ENCODE data around the gene TMTC1. TPM values are rescaled to one million over a fixed set of nuclear protein-coding genes. Genes with fewer than 3 reads are reported as not detected.

TMTC1 gene
- total and polyA plus RNA-seq, 2 of the 8 experiments (the other 6 are each of a cell fraction or from before 2014, with no cell fraction given), result 15.4 to 20.8 TPM

GRCh38 chr12:29722164-29722563, 61.6 kb downstream of the TMTC1 start:
- Histone ChIP-seq H2BK5ac (ENCODE audit: low read depth, low read length) (no peak overlapping the region), H3K23me2 (ENCODE audit: low read depth, low read length) (no peaks in the 10 kb centered on the region), H3K9ac (replicated peaks in 1 of 4; ENCODE audit: extremely low read depth in 1 of 4, low read depth in 3 of 4, low read length in 3 of 4) (no peak overlapping the region), H3K18ac (ENCODE audit: extremely low read depth, low read length) (no peak overlapping the region), H3K27ac (ENCODE audit: low read depth, low read length) (no peak overlapping the region), H3K56ac (replicated peaks; ENCODE audit: insufficient read length, low read depth, low read length) (no peak overlapping the region), H4K20me1 (replicated peaks in 1 of 2; ENCODE audit: control insufficient read depth in 1 of 2, insufficient read depth in 2 of 2, low read length in 2 of 2) (no peaks in the 10 kb centered on the region), H3K9me3 (ENCODE audit: insufficient read depth in 2 of 2, low read depth in 1 of 2, low read length in 1 of 2) (no peaks in the 10 kb centered on the region), H2BK15ac (ENCODE audit: low read length) (no peak overlapping the region), H3K4me3 (ENCODE audit: extremely low read depth in 1 of 4, insufficient read depth in 2 of 4, low read depth in 3 of 4, low read length in 4 of 4) (no peak overlapping the region), H4K5ac (ENCODE audit: insufficient read length, low read depth, low read length) (no peak overlapping the region), H2BK120ac (replicated peaks; ENCODE audit: low read depth, low read length) (no peak overlapping the region), H3K4me1 (replicated peaks in 1 of 4; ENCODE audit: control insufficient read depth in 3 of 4, insufficient read depth in 4 of 4, low read length in 3 of 4) (no peaks in the 10 kb centered on the region), H2BK20ac (ENCODE audit: low read length) (no peak overlapping the region), H3K23ac (ENCODE audit: insufficient read length) (no peak overlapping the region), H3K4ac (replicated peaks; ENCODE audit: insufficient read length, low read depth, low read length) (no peak overlapping the region), H3K79me2 (ENCODE audit: control insufficient read depth in 1 of 2, insufficient read depth in 2 of 2, low read length in 2 of 2) (no peaks in the 10 kb centered on the region), H3K4me2 (ENCODE audit: insufficient read depth in 1 of 2, low read depth in 2 of 2, low read length in 2 of 2) (no peak overlapping the region), H2AK5ac (ENCODE audit: low read depth, low read length) (no peak overlapping the region), H4K91ac (replicated peaks; ENCODE audit: insufficient read length, low read length) (no peak overlapping the region), H3K79me1 (ENCODE audit: low read depth, low read length) (no peaks in the 10 kb centered on the region), H3K36me3 (ENCODE audit: control insufficient read depth in 2 of 4, insufficient read depth in 4 of 4, low read length in 3 of 4) (no peaks in the 10 kb centered on the region), H2BK12ac (ENCODE audit: low read depth, low read length) (no peak overlapping the region), H4K8ac (ENCODE audit: extremely low read depth, insufficient read depth, low read length) (no peak overlapping the region), H3K27me3 (replicated peaks in 1 of 4; ENCODE audit: control insufficient read depth in 3 of 4, extremely low read depth in 1 of 4, insufficient read depth in 3 of 4, low read length in 3 of 4) (no peaks in the 10 kb centered on the region), H2AFZ (ENCODE audit: low read length) (no peak overlapping the region), H3K14ac (ENCODE audit: insufficient read length) (no peak overlapping the region)
- TF ChIP-seq HDAC6 (IDR thresholded peaks at IDR 0.05; ENCODE audit: low read depth, low read length), result no peak
- no peak for TF ChIP-seq CBX8 (IDR thresholded peaks at IDR 0.05; ENCODE audit: borderline replicate concordance, low read depth, low read length)
- no peak for TF ChIP-seq RAD21 (IDR thresholded peaks at IDR 0.05 in 1 of 2, conservative IDR thresholded peaks at IDR 0.05 in 1 of 2; ENCODE audit: low read depth in 2 of 2, low read length in 2 of 2)
- TF ChIP-seq, protein P1, sequence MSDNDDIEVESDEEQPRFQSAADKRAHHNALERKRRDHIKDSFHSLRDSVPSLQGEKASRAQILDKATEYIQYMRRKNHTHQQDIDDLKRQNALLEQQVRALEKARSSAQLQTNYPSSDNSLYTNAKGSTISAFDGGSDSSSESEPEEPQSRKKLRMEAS (IDR thresholded peaks at IDR 0.05), result no peak
- TF ChIP-seq ATF2 (IDR thresholded peaks at IDR 0.05; ENCODE audit: low read length), result no peak
- no peak for TF ChIP-seq EGR1 (IDR thresholded peaks at IDR 0.05; ENCODE audit: borderline replicate concordance, low read depth, low read length)
- TF ChIP-seq SP1 (IDR thresholded peaks at IDR 0.05; ENCODE audit: low read depth, low read length), result no peak
- no peak for TF ChIP-seq TCF12 (IDR thresholded peaks at IDR 0.05; ENCODE audit: low read depth, low read length)
- no peak for TF ChIP-seq SP2 (IDR thresholded peaks at IDR 0.05; ENCODE audit: low read length)
- no peak for TF ChIP-seq YY1 (IDR thresholded peaks at IDR 0.05; ENCODE audit: low read depth, low read length)
- POLR2A ChIA-PET (ENCODE audit: partially characterized antibody), result no interaction called here
- FAIRE-seq (no peak), DNase-seq (ENCODE audit: low read depth in 1 of 2, low spot score in 2 of 2) (no peak)
- WGBS, 2 experiments (ENCODE audit: extremely low coverage in 1 of 2, insufficient coverage in 1 of 2, insufficient read length in 1 of 2, insufficient replicate concordance in 2 of 2, low coverage in 1 of 2, low lambda C conversion rate in 2 of 2, missing lambda C conversion rate in 1 of 2), result 93% methylated on average over 2 of the region's 2 CpGs; no CpG with 5 or more reads in 1 of the 2 experiments
- CTCF ChIA-PET (ENCODE audit: partially characterized antibody), result no interaction called here
